GM18508 (cell line): Measurements from ENCODE around the gene CDC14B.
A peak's percentile ranks its signal among the peaks of the same experiment; 100 is the strongest.

Experiments used
- ATAC-seq: cut with Tn5 transposase; IDR thresholded peaks from one replicate; pipeline ENCODE4 v1.9.1; 2021; ENCODE audit warnings: moderate number of reproducible peaks; ENCODE audit not compliant: insufficient read depth, unreplicated experiment

The CDC14B gene

GRCh38 chr9:96491079-96491879 is 128.4 kb downstream of the CDC14B start:
- no peak for ATAC-seq

- no peak for ATAC-seq
These were observed 129.0 kb downstream of the CDC14B start for GRCh38 chr9:96490534-96491078.

- no peak for ATAC-seq
These were observed 130.1 kb downstream of the CDC14B start for GRCh38 chr9:96489482-96489979.

- ATAC-seq = no peak
These were observed 131.7 kb downstream of the CDC14B start for GRCh38 chr9:96487949-96488348.

- ATAC-seq = no peak
These were observed 132.6 kb downstream of the CDC14B start for GRCh38 chr9:96487029-96487396.

- no peak for ATAC-seq
These were observed 133.1 kb downstream of the CDC14B start for GRCh38 chr9:96486386-96487028.

GRCh38 chr9:96485280-96485679 is 134.4 kb downstream of the CDC14B start:
- no peak for ATAC-seq

- ATAC-seq = peak; percentile 86
These were observed 135.1 kb downstream of the CDC14B start for GRCh38 chr9:96484521-96484931.

GRCh38 chr9:96483733-96484390 is 135.8 kb downstream of the CDC14B start:
- no peak for ATAC-seq

GRCh38 chr9:96483197-96483596 is 136.4 kb downstream of the CDC14B start:
- no peak for ATAC-seq

GRCh38 chr9:96482476-96482875 is 137.2 kb downstream of the CDC14B start:
- ATAC-seq = no peak

GRCh38 chr9:96480736-96481135 is 138.9 kb downstream of the CDC14B start:
- no peak for ATAC-seq

- peak; percentile 56 for ATAC-seq
These were observed 140.7 kb downstream of the CDC14B start for GRCh38 chr9:96478829-96479371.

GRCh38 chr9:96476591-96476990 is 143.1 kb downstream of the CDC14B start:
- no peak for ATAC-seq

- ATAC-seq = no peak
These were observed 143.6 kb downstream of the CDC14B start for GRCh38 chr9:96476013-96476412.

- no peak for ATAC-seq
These were observed 151.9 kb downstream of the CDC14B start for GRCh38 chr9:96467784-96468183.

GRCh38 chr9:96464426-96464825 is 155.2 kb downstream of the CDC14B start:
- ATAC-seq = no peak

- ATAC-seq = no peak
These were observed 157.1 kb downstream of the CDC14B start for GRCh38 chr9:96462541-96462940.

GRCh38 chr9:96461336-96461735 is 158.3 kb downstream of the CDC14B start:
- no peak for ATAC-seq

- no peak for ATAC-seq
These were observed 158.8 kb downstream of the CDC14B start for GRCh38 chr9:96460882-96461281.

GRCh38 chr9:96460470-96460869 is 159.2 kb downstream of the CDC14B start:
- no peak for ATAC-seq
